WTC11 (cell line): Measurements from ENCODE around the gene RNF40. TPM values are rescaled to one million over a fixed set of nuclear protein-coding genes. Genes with fewer than 3 reads are reported as not detected.

Experiments used
- ATAC-seq: fragments of 200-7000 bp; cut with Tn5 transposase; 2 replicates; pipeline ENCODE4 v1.10.0; 2021; ENCODE audit warnings: mild to moderate bottlenecking, moderate library complexity
- CTCF ChIA-PET: fragments of 300-600 bp; sonication (Branson Sonifier 250); formaldehyde crosslinking; loops from one replicate; lab custom pipeline; 2021; ENCODE audit warnings: antibody characterized with exemption; lab: Charles Lee
- POLR2A ChIA-PET: fragments of 350-600 bp; sonication (Branson Sonifier 250); formaldehyde crosslinking; loops from one replicate; lab custom pipeline; 2021; ENCODE audit warnings: antibody characterized with exemption; lab: Charles Lee
- DNase-seq: peaks from one replicate; pipeline ENCODE4 v3.0.0; 2021; ENCODE audit warnings: low spot score
- H3K27ac Mint-ChIP-seq: 2 replicates; pipeline ENCODE4 v1.8.0; 2021; ENCODE audit warnings: mixed read lengths
- H3K27me3 Mint-ChIP-seq: 2 replicates; pipeline ENCODE4 v1.8.0; 2021; ENCODE audit warnings: low read depth, mild to moderate bottlenecking, moderate library complexity, mixed read lengths
- H3K36me3 Mint-ChIP-seq: 2 replicates; pipeline ENCODE4 v1.8.0; 2021; ENCODE audit warnings: mixed read lengths
- H3K4me1 Mint-ChIP-seq: 2 replicates; pipeline ENCODE4 v1.8.0; 2022; ENCODE audit warnings: mixed read lengths
- H3K4me3 Mint-ChIP-seq: 2 replicates; pipeline ENCODE4 v1.8.0; 2021; ENCODE audit warnings: mild to moderate bottlenecking, moderate library complexity, mixed read lengths
- H3K9me3 Mint-ChIP-seq: 2 replicates; pipeline ENCODE4 v1.8.0; 2021; ENCODE audit warnings: mixed read lengths
- ETV6 ChIP-seq: sonication (generic); formaldehyde crosslinking; IDR thresholded peaks from 2 replicates; pipeline ENCODE4 v1.8.1; 2022; ENCODE audit warnings: mild to moderate bottlenecking, missing genetic modification reagents
- GABPB1 ChIP-seq: sonication (generic); formaldehyde crosslinking; IDR thresholded peaks from 2 replicates; pipeline ENCODE4 v1.8.1; 2023; ENCODE audit warnings: mild to moderate bottlenecking, missing genetic modification reagents
- GTF2I ChIP-seq: fragments of 250-450 bp; sonication (Bioruptor Pico); conservative IDR thresholded peaks from 2 replicates; pipeline ENCODE4 v1.4.0; 2021; ENCODE audit warnings: mild to moderate bottlenecking
- IRF2 ChIP-seq: sonication (generic); formaldehyde crosslinking; IDR thresholded peaks from 2 replicates; pipeline ENCODE4 v1.8.0; 2022; ENCODE audit warnings: low read depth, missing genetic modification reagents, borderline replicate concordance
- JAZF1 ChIP-seq: fragments of 250-450 bp; sonication (Bioruptor Pico); IDR thresholded peaks from 2 replicates; pipeline ENCODE4 v1.9.0; 2021; ENCODE audit warnings: moderate library complexity, mild to moderate bottlenecking, inconsistent platforms
- JUN ChIP-seq: sonication (generic); formaldehyde crosslinking; IDR thresholded peaks from 2 replicates; pipeline ENCODE4 v1.8.0; 2023; ENCODE audit warnings: mild to moderate bottlenecking, missing genetic modification reagents
- NR1H2 ChIP-seq: sonication (generic); formaldehyde crosslinking; IDR thresholded peaks from 2 replicates; pipeline ENCODE4 v1.9.0; 2021; ENCODE audit warnings: mild to moderate bottlenecking, moderate library complexity, missing genetic modification reagents
- RELA ChIP-seq: sonication (generic); formaldehyde crosslinking; IDR thresholded peaks from 2 replicates; pipeline ENCODE4 v1.8.1; 2022; ENCODE audit warnings: missing genetic modification reagents, mild to moderate bottlenecking, borderline replicate concordance
- TEAD1 ChIP-seq: sonication (generic); formaldehyde crosslinking; IDR thresholded peaks from 2 replicates; pipeline ENCODE4 v1.8.0; 2022; ENCODE audit warnings: mild to moderate bottlenecking, missing genetic modification reagents
- ZBTB21 ChIP-seq: sonication (generic); formaldehyde crosslinking; IDR thresholded peaks from 2 replicates; pipeline ENCODE4 v1.8.1; 2023; ENCODE audit warnings: mild to moderate bottlenecking, missing genetic modification reagents, borderline replicate concordance
- ZNF263 ChIP-seq: sonication (generic); formaldehyde crosslinking; IDR thresholded peaks from 2 replicates; pipeline ENCODE4 v1.8.1; 2022; ENCODE audit warnings: low read depth, mild to moderate bottlenecking, moderate library complexity, missing genetic modification reagents
- ZNF671 ChIP-seq: fragments of 250-450 bp; sonication (Bioruptor Pico); IDR thresholded peaks from 2 replicates; pipeline ENCODE4 v1.8.0; 2021; ENCODE audit warnings: mild to moderate bottlenecking
- total RNA-seq: library from RNA; stranded (reverse); gene quantifications from 3 replicates; pipeline ENCODE4 v1.2.3, GENCODE V29; 2021
- TF ChIP-seq, protein P1 (sequence below): fragments of 250-450 bp; sonication (Bioruptor Pico); IDR thresholded peaks from 2 replicates; pipeline ENCODE4 v1.9.0; 2021; ENCODE audit warnings: mild to moderate bottlenecking
- TF ChIP-seq, protein P2 (sequence below): sonication (generic); formaldehyde crosslinking; IDR thresholded peaks from 2 replicates; pipeline ENCODE4 v1.8.1; 2023; ENCODE audit warnings: mild to moderate bottlenecking, missing genetic modification reagents
- TF ChIP-seq, protein P3 (sequence below): sonication (generic); formaldehyde crosslinking; IDR thresholded peaks from 2 replicates; pipeline ENCODE4 v1.8.0; 2022; ENCODE audit warnings: mild to moderate bottlenecking, missing genetic modification reagents
- TF ChIP-seq, protein P4 (sequence below): sonication (generic); formaldehyde crosslinking; IDR thresholded peaks from 2 replicates; pipeline ENCODE4 v1.8.1; 2022; ENCODE audit warnings: mild to moderate bottlenecking, missing genetic modification reagents, moderate library complexity, borderline replicate concordance
- TF ChIP-seq, protein P5 (sequence below): sonication (generic); formaldehyde crosslinking; IDR thresholded peaks from 2 replicates; pipeline ENCODE4 v1.8.0; 2022; ENCODE audit warnings: mild to moderate bottlenecking, missing genetic modification reagents
- TF ChIP-seq, protein P6 (sequence below): sonication (generic); formaldehyde crosslinking; IDR thresholded peaks from 2 replicates; pipeline ENCODE4 v1.8.0; 2022; ENCODE audit warnings: mild to moderate bottlenecking, missing genetic modification reagents
- TF ChIP-seq, protein P7 (sequence below): fragments of 250-450 bp; sonication (Bioruptor Pico); IDR thresholded peaks from 2 replicates; pipeline ENCODE4 v1.9.0; 2021; ENCODE audit warnings: mild to moderate bottlenecking, borderline replicate concordance
- TF ChIP-seq, protein P8 (sequence below): sonication (generic); formaldehyde crosslinking; IDR thresholded peaks from 2 replicates; pipeline ENCODE4 v1.8.0; 2022; ENCODE audit warnings: missing genetic modification reagents

RNF40 gene
- total RNA-seq, 1 experiment from 2014 or later = 77.1 TPM

DNA sequence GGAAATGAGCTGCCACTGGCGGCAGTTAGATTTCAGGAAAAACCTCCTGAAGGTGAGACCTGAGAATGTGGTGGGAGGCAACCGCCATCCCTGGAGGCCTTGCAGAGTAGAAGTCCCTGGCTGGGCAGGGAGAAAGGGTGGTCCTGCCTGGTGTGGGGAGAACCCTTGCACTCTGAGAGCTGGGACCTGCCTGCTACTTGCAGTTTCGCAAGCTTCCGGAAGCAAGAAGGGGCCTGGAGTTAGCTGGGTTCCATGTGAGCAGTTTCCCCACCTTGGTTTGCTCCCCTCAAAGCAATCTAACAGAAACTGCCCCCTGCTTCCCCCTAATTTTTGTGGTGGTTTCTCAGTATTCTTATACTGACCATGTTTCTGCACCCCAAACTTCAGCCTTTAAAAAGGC is 18.4 kb downstream of the RNF40 start (continued):
- TF ChIP-seq GTF2I (CRISPR knock-in tag) = no peak
- TF ChIP-seq, protein P1, sequence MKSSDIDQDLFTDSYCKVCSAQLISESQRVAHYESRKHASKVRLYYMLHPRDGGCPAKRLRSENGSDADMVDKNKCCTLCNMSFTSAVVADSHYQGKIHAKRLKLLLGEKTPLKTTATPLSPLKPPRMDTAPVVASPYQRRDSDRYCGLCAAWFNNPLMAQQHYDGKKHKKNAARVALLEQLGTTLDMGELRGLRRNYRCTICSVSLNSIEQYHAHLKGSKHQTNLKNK (CRISPR knock-in tag) = no peak
- TF ChIP-seq, protein P2, sequence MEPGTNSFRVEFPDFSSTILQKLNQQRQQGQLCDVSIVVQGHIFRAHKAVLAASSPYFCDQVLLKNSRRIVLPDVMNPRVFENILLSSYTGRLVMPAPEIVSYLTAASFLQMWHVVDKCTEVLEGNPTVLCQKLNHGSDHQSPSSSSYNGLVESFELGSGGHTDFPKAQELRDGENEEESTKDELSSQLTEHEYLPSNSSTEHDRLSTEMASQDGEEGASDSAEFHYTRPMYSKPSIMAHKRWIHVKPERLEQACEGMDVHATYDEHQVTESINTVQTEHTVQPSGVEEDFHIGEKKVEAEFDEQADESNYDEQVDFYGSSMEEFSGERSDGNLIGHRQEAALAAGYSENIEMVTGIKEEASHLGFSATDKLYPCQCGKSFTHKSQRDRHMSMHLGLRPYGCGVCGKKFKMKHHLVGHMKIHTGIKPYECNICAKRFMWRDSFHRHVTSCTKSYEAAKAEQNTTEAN (CRISPR knock-in tag) = no peak
- TF ChIP-seq JAZF1 (CRISPR knock-in tag) = no peak
- no peak for TF ChIP-seq RELA
- TF ChIP-seq, protein P3, sequence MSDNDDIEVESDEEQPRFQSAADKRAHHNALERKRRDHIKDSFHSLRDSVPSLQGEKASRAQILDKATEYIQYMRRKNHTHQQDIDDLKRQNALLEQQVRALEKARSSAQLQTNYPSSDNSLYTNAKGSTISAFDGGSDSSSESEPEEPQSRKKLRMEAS (CRISPR knock-in tag) = no peak
- TF ChIP-seq ZNF671 = no peak
- TF ChIP-seq ZBTB21 (CRISPR knock-in tag) = no peak
- TF ChIP-seq, protein P4, sequence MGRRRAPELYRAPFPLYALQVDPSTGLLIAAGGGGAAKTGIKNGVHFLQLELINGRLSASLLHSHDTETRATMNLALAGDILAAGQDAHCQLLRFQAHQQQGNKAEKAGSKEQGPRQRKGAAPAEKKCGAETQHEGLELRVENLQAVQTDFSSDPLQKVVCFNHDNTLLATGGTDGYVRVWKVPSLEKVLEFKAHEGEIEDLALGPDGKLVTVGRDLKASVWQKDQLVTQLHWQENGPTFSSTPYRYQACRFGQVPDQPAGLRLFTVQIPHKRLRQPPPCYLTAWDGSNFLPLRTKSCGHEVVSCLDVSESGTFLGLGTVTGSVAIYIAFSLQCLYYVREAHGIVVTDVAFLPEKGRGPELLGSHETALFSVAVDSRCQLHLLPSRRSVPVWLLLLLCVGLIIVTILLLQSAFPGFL (CRISPR knock-in tag) = no peak
- TF ChIP-seq, protein P5, sequence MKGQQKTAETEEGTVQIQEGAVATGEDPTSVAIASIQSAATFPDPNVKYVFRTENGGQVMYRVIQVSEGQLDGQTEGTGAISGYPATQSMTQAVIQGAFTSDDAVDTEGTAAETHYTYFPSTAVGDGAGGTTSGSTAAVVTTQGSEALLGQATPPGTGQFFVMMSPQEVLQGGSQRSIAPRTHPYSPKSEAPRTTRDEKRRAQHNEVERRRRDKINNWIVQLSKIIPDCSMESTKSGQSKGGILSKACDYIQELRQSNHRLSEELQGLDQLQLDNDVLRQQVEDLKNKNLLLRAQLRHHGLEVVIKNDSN (CRISPR knock-in tag) = no peak
- TF ChIP-seq IRF2 (CRISPR knock-in tag) = no peak
- TF ChIP-seq, all 79 proteins: peak for 0

DNA sequence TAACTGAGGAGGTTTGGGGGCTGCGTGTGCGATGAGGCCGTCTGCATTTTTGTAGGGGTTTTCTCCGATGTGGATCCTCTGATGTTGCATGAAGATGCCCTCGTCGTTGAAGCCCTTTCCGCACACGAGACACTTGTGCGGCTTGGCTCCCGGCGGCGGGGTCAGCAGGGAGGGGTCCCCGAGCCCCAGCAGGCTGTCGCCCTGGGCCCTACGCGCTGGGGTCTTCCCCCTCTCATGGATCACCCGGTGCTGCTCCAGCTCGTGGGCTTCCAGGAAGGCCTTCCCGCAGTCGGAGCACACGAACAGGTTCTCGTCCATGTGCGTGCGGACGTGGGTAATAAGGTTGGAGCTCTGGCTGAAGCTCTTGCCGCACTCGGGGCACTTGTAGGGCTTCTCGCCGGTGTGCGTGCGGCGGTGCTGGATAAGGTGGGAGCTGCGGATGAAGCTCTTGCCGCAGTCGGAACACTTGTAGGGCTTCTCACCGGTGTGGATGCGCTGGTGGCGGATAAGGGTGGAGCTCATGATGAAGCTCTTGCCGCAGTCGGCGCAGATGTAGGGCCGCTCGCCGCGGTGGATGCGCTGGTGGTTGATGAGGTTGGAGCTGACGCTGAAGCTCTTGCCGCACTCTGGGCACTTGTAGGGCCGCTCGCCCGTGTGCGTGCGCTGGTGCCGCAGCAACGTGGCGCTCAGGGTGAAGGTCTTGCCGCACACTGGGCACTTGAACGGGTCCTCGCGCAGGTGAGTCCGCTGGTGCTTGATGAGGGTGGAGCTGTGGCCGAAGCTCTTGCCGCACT is 20.6 kb downstream of the RNF40 start:
- ATAC-seq = no peak
- no peaks in the 10 kb centered on the region for H3K9me3 Mint-ChIP-seq
- peaks cover 14% of the 10 kb centered on the region for H3K36me3 Mint-ChIP-seq
- H3K4me1 Mint-ChIP-seq = peaks cover 24% of the 10 kb centered on the region
- ChIA-PET POLR2A (interaction anchor here (1.4 to 1.8 kb wide), 2 partner anchors 23 to 25 kb away, joined by 7 to 9 read pairs; no protein-coding TSS in a partner anchor), CTCF (interaction anchor here (0.8 to 2.8 kb wide), 5 partner anchors 15 to 105 kb away, joined by 3 to 13 read pairs (median 5); no protein-coding TSS in a partner anchor)
- H3K27ac Mint-ChIP-seq = no peak overlapping the region
- H3K4me3 Mint-ChIP-seq = no peak overlapping the region
- H3K27me3 Mint-ChIP-seq = no peaks in the 10 kb centered on the region
- DNase-seq = no peak
- no peak for TF ChIP-seq ETV6
- TF ChIP-seq JUN (CRISPR knock-in tag) = no peak
- TF ChIP-seq GTF2I (CRISPR knock-in tag) = no peak
- TF ChIP-seq, protein P6, sequence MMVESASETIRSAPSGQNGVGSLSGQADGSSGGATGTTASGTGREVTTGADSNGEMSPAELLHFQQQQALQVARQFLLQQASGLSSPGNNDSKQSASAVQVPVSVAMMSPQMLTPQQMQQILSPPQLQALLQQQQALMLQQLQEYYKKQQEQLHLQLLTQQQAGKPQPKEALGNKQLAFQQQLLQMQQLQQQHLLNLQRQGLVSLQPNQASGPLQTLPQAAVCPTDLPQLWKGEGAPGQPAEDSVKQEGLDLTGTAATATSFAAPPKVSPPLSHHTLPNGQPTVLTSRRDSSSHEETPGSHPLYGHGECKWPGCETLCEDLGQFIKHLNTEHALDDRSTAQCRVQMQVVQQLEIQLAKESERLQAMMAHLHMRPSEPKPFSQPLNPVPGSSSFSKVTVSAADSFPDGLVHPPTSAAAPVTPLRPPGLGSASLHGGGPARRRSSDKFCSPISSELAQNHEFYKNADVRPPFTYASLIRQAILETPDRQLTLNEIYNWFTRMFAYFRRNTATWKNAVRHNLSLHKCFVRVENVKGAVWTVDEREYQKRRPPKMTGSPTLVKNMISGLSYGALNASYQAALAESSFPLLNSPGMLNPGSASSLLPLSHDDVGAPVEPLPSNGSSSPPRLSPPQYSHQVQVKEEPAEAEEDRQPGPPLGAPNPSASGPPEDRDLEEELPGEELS = no peak
- TF ChIP-seq, protein P1 (CRISPR knock-in tag) = no peak
- TF ChIP-seq, protein P7, sequence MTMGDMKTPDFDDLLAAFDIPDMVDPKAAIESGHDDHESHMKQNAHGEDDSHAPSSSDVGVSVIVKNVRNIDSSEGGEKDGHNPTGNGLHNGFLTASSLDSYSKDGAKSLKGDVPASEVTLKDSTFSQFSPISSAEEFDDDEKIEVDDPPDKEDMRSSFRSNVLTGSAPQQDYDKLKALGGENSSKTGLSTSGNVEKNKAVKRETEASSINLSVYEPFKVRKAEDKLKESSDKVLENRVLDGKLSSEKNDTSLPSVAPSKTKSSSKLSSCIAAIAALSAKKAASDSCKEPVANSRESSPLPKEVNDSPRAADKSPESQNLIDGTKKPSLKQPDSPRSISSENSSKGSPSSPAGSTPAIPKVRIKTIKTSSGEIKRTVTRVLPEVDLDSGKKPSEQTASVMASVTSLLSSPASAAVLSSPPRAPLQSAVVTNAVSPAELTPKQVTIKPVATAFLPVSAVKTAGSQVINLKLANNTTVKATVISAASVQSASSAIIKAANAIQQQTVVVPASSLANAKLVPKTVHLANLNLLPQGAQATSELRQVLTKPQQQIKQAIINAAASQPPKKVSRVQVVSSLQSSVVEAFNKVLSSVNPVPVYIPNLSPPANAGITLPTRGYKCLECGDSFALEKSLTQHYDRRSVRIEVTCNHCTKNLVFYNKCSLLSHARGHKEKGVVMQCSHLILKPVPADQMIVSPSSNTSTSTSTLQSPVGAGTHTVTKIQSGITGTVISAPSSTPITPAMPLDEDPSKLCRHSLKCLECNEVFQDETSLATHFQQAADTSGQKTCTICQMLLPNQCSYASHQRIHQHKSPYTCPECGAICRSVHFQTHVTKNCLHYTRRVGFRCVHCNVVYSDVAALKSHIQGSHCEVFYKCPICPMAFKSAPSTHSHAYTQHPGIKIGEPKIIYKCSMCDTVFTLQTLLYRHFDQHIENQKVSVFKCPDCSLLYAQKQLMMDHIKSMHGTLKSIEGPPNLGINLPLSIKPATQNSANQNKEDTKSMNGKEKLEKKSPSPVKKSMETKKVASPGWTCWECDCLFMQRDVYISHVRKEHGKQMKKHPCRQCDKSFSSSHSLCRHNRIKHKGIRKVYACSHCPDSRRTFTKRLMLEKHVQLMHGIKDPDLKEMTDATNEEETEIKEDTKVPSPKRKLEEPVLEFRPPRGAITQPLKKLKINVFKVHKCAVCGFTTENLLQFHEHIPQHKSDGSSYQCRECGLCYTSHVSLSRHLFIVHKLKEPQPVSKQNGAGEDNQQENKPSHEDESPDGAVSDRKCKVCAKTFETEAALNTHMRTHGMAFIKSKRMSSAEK (CRISPR knock-in tag) = no peak
- TF ChIP-seq, protein P8, sequence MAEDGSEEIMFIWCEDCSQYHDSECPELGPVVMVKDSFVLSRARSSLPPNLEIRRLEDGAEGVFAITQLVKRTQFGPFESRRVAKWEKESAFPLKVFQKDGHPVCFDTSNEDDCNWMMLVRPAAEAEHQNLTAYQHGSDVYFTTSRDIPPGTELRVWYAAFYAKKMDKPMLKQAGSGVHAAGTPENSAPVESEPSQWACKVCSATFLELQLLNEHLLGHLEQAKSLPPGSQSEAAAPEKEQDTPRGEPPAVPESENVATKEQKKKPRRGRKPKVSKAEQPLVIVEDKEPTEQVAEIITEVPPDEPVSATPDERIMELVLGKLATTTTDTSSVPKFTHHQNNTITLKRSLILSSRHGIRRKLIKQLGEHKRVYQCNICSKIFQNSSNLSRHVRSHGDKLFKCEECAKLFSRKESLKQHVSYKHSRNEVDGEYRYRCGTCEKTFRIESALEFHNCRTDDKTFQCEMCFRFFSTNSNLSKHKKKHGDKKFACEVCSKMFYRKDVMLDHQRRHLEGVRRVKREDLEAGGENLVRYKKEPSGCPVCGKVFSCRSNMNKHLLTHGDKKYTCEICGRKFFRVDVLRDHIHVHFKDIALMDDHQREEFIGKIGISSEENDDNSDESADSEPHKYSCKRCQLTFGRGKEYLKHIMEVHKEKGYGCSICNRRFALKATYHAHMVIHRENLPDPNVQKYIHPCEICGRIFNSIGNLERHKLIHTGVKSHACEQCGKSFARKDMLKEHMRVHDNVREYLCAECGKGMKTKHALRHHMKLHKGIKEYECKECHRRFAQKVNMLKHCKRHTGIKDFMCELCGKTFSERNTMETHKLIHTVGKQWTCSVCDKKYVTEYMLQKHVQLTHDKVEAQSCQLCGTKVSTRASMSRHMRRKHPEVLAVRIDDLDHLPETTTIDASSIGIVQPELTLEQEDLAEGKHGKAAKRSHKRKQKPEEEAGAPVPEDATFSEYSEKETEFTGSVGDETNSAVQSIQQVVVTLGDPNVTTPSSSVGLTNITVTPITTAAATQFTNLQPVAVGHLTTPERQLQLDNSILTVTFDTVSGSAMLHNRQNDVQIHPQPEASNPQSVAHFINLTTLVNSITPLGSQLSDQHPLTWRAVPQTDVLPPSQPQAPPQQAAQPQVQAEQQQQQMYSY (CRISPR knock-in tag) = no peak
- no peak for TF ChIP-seq ZNF263 (CRISPR knock-in tag)
- no peak for TF ChIP-seq ZNF671
- no peak for TF ChIP-seq IRF2 (CRISPR knock-in tag)
- TF ChIP-seq GABPB1 (CRISPR knock-in tag) = no peak
- no peak for TF ChIP-seq NR1H2
- no peak for TF ChIP-seq TEAD1 (CRISPR knock-in tag)
